SU-DHL-6 (cell line): ENCODE measurements around the gene COL13A1.

Source experiments
- H2AFZ ChIP-seq: fragments of 200-600 bp; sonication (generic); 2 replicates; pipeline ENCODE4 v1.6.1; 2014; ENCODE audit warnings: low read depth, mild to moderate bottlenecking, moderate library complexity, mixed read lengths, antibody characterized with exemption, low read length; ENCODE audit not compliant: severe bottlenecking
- H3F3A ChIP-seq: fragments of 200-600 bp; shearing (Covaris generic); 2 replicates; pipeline ENCODE4 v1.6.0; 2016; ENCODE audit warnings: antibody characterized with exemption, mild to moderate bottlenecking; ENCODE audit not compliant: insufficient read depth
- H3K27ac ChIP-seq: fragments of 200-600 bp; sonication (generic); 2 replicates; pipeline ENCODE4 v1.5.1; 2016; ENCODE audit warnings: low read depth, mild to moderate bottlenecking, low read length, moderate library complexity, mixed read lengths
- H3K27me3 ChIP-seq: fragments of 200-600 bp; sonication (generic), shearing (Covaris generic); 2 replicates; pipeline ENCODE4 v1.6.0; 2014; ENCODE audit warnings: mild to moderate bottlenecking, low read length
- H3K36me3 ChIP-seq: fragments of 200-600 bp; sonication (generic); 2 replicates; pipeline ENCODE4 v1.6.1; 2014; ENCODE audit warnings: mild to moderate bottlenecking, low read length, mixed read lengths
- H3K4me2 ChIP-seq: fragments of 300-600, 200-600 bp; shearing (Covaris generic), sonication (generic); 2 replicates; pipeline ENCODE4 v1.6.0; 2014; ENCODE audit warnings: low read length, low read depth, mild to moderate bottlenecking; ENCODE audit not compliant: poor library complexity, severe bottlenecking
- H3K4me3 ChIP-seq: fragments of 200-600 bp; sonication (generic); 2 replicates; pipeline ENCODE4 v1.5.1; 2014; ENCODE audit warnings: antibody characterized with exemption, low read length, mild to moderate bottlenecking, mixed read lengths; ENCODE audit not compliant: insufficient read depth, poor library complexity, severe bottlenecking
- H3K79me2 ChIP-seq: fragments of 200-600 bp; sonication (generic); 2 replicates; pipeline ENCODE4 v1.6.1; 2014; ENCODE audit warnings: mild to moderate bottlenecking, low read length, moderate library complexity; ENCODE audit not compliant: insufficient read depth
- H3K9ac ChIP-seq: fragments of 200-600 bp; sonication (generic); 2 replicates; pipeline ENCODE4 v1.7.0; 2014; ENCODE audit warnings: mild to moderate bottlenecking, low read length
- H3K9me2 ChIP-seq: fragments of 200-600 bp; sonication (generic); replicated peaks from 2 replicates; pipeline ENCODE4 v1.6.1; 2014; ENCODE audit warnings: low read length; ENCODE audit not compliant: insufficient read depth
- H3K9me3 ChIP-seq: fragments of 200-600 bp; sonication (generic); 2 replicates; pipeline ENCODE4 v1.6.1; 2014; ENCODE audit warnings: low read length, mixed read lengths; ENCODE audit not compliant: insufficient read depth
- H4K20me1 ChIP-seq: fragments of 200-600 bp; sonication (generic); 2 replicates; pipeline ENCODE4 v1.6.1; 2014; ENCODE audit warnings: low read depth, mild to moderate bottlenecking, antibody characterized with exemption, low read length, moderate library complexity, mixed read lengths
- CTCF ChIP-seq: fragments of 200-600 bp; sonication (generic); IDR thresholded peaks from one replicate; pipeline ENCODE4 v1.5.1; 2017; ENCODE audit warnings: antibody characterized with exemption, mild to moderate bottlenecking, low read length, moderate library complexity; ENCODE audit not compliant: insufficient read depth, poor library complexity, severe bottlenecking
- EZH2phosphoT487 ChIP-seq: fragments of 200-600 bp; sonication (generic), shearing (Covaris generic); conservative IDR thresholded peaks from 2 replicates; pipeline ENCODE4 v1.6.1; 2018; ENCODE audit warnings: mild to moderate bottlenecking, antibody characterized with exemption, low read length, moderate library complexity, mixed read lengths

The COL13A1 gene

DNA sequence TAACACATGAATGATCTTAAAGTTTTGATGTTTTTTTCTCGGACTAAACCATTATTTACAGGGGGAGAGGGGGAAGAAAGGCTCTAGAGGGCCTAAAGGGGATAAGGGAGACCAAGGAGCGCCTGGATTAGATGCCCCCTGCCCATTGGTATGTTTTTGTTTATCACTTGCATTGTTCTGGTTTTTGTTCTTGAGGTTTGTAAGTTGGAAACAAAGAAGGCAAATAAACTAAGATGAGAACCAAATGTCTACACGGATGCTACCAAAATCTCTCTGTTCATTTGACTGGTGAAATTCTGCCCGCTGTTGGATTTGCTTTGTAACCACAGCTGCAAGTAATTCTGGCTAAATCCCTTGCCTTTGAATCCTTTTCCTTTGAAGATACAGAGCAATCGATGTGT, 151.1 kb downstream of the COL13A1 start:
- Histone ChIP-seq H3F3A (no peaks in the 10 kb centered on the region), H2AFZ (no peak overlapping the region), H3K9ac (no peak overlapping the region), H3K9me3 (no peaks in the 10 kb centered on the region), H3K27me3 (no peaks in the 10 kb centered on the region), H3K9me2 (no peaks in the 10 kb centered on the region), H3K27ac (no peak overlapping the region), H3K4me2 (no peak overlapping the region), H4K20me1 (no peaks in the 10 kb centered on the region), H3K79me2 (no peaks in the 10 kb centered on the region), H3K4me3 (no peak overlapping the region), H3K36me3 (no peaks in the 10 kb centered on the region)
- TF ChIP-seq EZH2phosphoT487 = no peak

DNA sequence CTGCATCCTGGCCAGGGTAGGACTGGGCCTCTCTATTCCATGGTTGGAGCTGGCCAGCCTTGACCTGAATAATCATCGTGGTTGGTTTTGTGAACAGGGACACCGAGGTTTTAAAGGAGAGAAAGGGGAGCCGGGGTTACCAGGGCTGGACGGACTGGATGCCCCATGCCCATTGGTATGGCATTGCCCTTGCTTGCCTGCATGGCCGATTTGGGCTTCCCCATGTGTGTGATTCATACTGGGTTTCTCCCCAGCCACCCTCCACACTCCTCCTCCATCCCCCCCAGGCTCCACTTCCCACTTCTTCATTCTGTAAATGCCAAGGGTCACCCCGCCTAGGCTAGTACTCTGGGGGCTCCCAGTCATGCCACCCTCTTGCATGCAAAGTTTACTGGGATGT, 152.1 kb downstream of the COL13A1 start:
- H3K27ac ChIP-seq = no peak overlapping the region
- no peaks in the 10 kb centered on the region for H3K9me2 ChIP-seq
- no peak overlapping the region for H2AFZ ChIP-seq
- H3K36me3 ChIP-seq = no peaks in the 10 kb centered on the region
- H3F3A ChIP-seq = no peaks in the 10 kb centered on the region
- no peaks in the 10 kb centered on the region for H3K9me3 ChIP-seq
- no peaks in the 10 kb centered on the region for H3K27me3 ChIP-seq
- no peak overlapping the region for H3K9ac ChIP-seq
- H3K4me3 ChIP-seq = no peak overlapping the region
- TF ChIP-seq CTCF = no peak
- no peak for TF ChIP-seq EZH2phosphoT487
- no peaks in the 10 kb centered on the region for H4K20me1 ChIP-seq
- H3K79me2 ChIP-seq = no peaks in the 10 kb centered on the region
- no peak overlapping the region for H3K4me2 ChIP-seq

- Histone ChIP-seq H2AFZ (no peak overlapping the region), H3F3A (no peaks in the 10 kb centered on the region), H3K79me2 (no peaks in the 10 kb centered on the region), H3K27ac (no peak overlapping the region), H3K4me2 (no peak overlapping the region), H3K9me3 (no peaks in the 10 kb centered on the region), H3K9me2 (no peaks in the 10 kb centered on the region), H4K20me1 (no peaks in the 10 kb centered on the region), H3K4me3 (no peak overlapping the region), H3K36me3 (no peaks in the 10 kb centered on the region), H3K27me3 (no peaks in the 10 kb centered on the region), H3K9ac (no peak overlapping the region)
- TF ChIP-seq EZH2phosphoT487 = no peak
- no peak for TF ChIP-seq CTCF
Observed at GRCh38 chr10:69955211-69955805, 153.6 kb downstream of the COL13A1 start.

DNA sequence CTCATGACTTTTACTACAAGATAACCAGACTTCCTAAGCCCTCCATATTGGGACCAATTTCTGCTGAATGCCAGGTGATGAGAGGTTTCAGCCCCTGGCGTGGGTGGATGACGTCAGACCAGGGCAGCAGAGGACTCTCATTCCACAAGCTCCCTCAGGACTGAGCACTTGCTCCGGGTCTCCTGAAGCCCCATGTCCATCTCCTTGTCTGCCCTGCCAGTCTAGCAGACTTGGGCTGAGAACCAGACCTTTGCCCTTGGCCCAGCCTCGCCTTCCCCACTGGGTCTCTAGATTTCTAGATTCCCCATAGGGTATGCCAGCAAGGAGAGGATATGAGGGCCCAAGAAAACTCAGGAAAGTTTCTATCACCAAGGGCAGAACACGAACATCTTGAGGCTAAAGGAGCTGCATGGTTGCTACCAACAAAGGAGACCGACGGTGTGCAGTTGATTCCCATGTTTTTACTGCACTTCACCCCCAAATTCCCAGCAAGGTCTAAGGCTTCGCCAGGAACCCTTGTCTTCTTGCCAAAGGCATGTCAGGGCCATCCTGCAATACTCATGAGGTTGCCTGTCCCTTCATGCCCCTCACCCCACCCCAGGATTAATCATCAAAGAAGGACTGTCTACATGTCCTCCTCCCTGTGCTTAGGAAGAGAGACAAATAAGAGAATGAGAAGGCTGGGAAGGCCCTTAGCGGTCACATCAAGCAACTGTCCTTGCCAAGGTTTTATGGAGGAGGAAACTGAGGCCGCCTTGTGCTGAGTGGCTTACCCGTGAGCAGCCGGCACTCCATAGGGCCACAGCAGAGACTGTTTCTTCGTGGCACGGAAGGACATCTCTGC, 154.4 kb downstream of the COL13A1 start:
- H3K4me3 ChIP-seq = no peak overlapping the region
- no peaks in the 10 kb centered on the region for H3K9me3 ChIP-seq
- H4K20me1 ChIP-seq = no peaks in the 10 kb centered on the region
- H3F3A ChIP-seq = no peaks in the 10 kb centered on the region
- no peak overlapping the region for H2AFZ ChIP-seq
- no peaks in the 10 kb centered on the region for H3K9me2 ChIP-seq
- TF ChIP-seq EZH2phosphoT487 = no peak
- no peak overlapping the region for H3K27ac ChIP-seq
- no peak overlapping the region for H3K9ac ChIP-seq
- no peaks in the 10 kb centered on the region for H3K36me3 ChIP-seq
- H3K27me3 ChIP-seq = no peaks in the 10 kb centered on the region
- no peaks in the 10 kb centered on the region for H3K79me2 ChIP-seq
- H3K4me2 ChIP-seq = no peak overlapping the region
